GM23338 (cell line): ENCODE measurements around the gene CD300H. TPM values are rescaled to one million over a fixed set of nuclear protein-coding genes. Genes with fewer than 3 reads are reported as not detected.

Experiments
- ATAC-seq: fragments of 200-7000 bp; cut with Tn5 transposase; 3 replicates; pipeline ENCODE4 v1.9.1; 2020
- DNase-seq: peaks from one replicate; pipeline ENCODE4 v3.0.0-alpha.2; 2015; ENCODE audit warnings: low spot score
- H2AFZ ChIP-seq: fragments of 200-600 bp; sonication (generic); 2 replicates; pipeline ENCODE4 v1.8.0; 2016; ENCODE audit warnings: antibody characterized with exemption, mild to moderate bottlenecking, moderate library complexity
- H3F3A ChIP-seq: fragments of 200-600 bp; sonication (generic); replicated peaks from 2 replicates; pipeline ENCODE4 v1.8.0; 2017; ENCODE audit warnings: antibody characterized with exemption, mixed run types, low read depth
- H3K27ac ChIP-seq: fragments of 200-600 bp; sonication (generic); 2 replicates; pipeline ENCODE4 v1.6.1; 2016; ENCODE audit warnings: low read depth
- H3K27me3 ChIP-seq: fragments of 200-600 bp; sonication (generic); 2 replicates; pipeline ENCODE4 v1.8.0; 2016; ENCODE audit warnings: mild to moderate bottlenecking, mixed run types, moderate library complexity; ENCODE audit not compliant: insufficient read depth
- H3K36me3 ChIP-seq: fragments of 200-600 bp; sonication (generic); 2 replicates; pipeline ENCODE4 v1.8.0; 2016; ENCODE audit warnings: mild to moderate bottlenecking; ENCODE audit not compliant: insufficient read depth
- H3K4me1 ChIP-seq: fragments of 200-600 bp; sonication (generic); 2 replicates; pipeline ENCODE4 v1.8.0; 2016; ENCODE audit warnings: mild to moderate bottlenecking, moderate library complexity; ENCODE audit not compliant: insufficient read depth
- H3K4me2 ChIP-seq: fragments of 200-600 bp; sonication (generic); 2 replicates; pipeline ENCODE4 v1.7.1; 2017; ENCODE audit warnings: mixed run types
- H3K4me3 ChIP-seq: fragments of 200-600 bp; sonication (generic); 2 replicates; pipeline ENCODE4 v1.6.1; 2016; ENCODE audit warnings: mixed run types
- H3K79me2 ChIP-seq: fragments of 200-600 bp; sonication (generic); replicated peaks from 2 replicates; pipeline ENCODE4 v1.8.0; 2017; ENCODE audit warnings: mild to moderate bottlenecking; ENCODE audit not compliant: insufficient read depth
- H3K9me2 ChIP-seq: fragments of 200-600 bp; sonication (generic); 2 replicates; pipeline ENCODE4 v1.8.0; 2017; ENCODE audit not compliant: insufficient read depth
- H4K20me1 ChIP-seq: fragments of 200-600 bp; sonication (generic); replicated peaks from 2 replicates; pipeline ENCODE4 v1.8.0; 2017; ENCODE audit warnings: mild to moderate bottlenecking; ENCODE audit not compliant: insufficient read depth
- H3K27ac Mint-ChIP-seq: 2 replicates; pipeline ENCODE4 v1.8.0; 2020; ENCODE audit warnings: inconsistent platforms, mild to moderate bottlenecking, moderate library complexity, mixed read lengths
- H3K27me3 Mint-ChIP-seq: 3 replicates; pipeline ENCODE4 v1.8.0; 2022; ENCODE audit warnings: low read depth, mild to moderate bottlenecking, moderate library complexity, mixed read lengths, inconsistent platforms; ENCODE audit not compliant: insufficient read depth, poor library complexity
- H3K36me3 Mint-ChIP-seq: 3 replicates; pipeline ENCODE4 v1.8.0; 2021; ENCODE audit warnings: low read depth, mild to moderate bottlenecking, inconsistent platforms, moderate library complexity, mixed read lengths
- H3K4me1 Mint-ChIP-seq: 3 replicates; pipeline ENCODE4 v1.8.0; 2020; ENCODE audit warnings: mild to moderate bottlenecking, inconsistent platforms, mixed read lengths
- H3K4me3 Mint-ChIP-seq: 3 replicates; pipeline ENCODE4 v1.8.0; 2021; ENCODE audit warnings: moderate library complexity, mild to moderate bottlenecking, inconsistent platforms, mixed read lengths
- H3K9me3 Mint-ChIP-seq: 3 replicates; pipeline ENCODE4 v1.8.0; 2020; ENCODE audit warnings: moderate library complexity, mild to moderate bottlenecking, inconsistent platforms, mixed read lengths
- CTCF ChIP-seq, 2 experiments: fragments of 200-600 bp in 1 of 2; sonication (generic) in 1 of 2; conservative IDR thresholded peaks; 2 replicates each; pipeline versions ENCODE4 v1.5.1 to v1.6.1; 2016 to 2017; ENCODE audit warnings: antibody characterized with exemption in 2 of 2, low read depth in 2 of 2, mild to moderate bottlenecking in 2 of 2, moderate library complexity in 1 of 2
- ETS1 ChIP-seq: IDR thresholded peaks from 2 replicates; pipeline ENCODE4 v1.6.1; 2016; ENCODE audit warnings: antibody characterized with exemption
- EZH2phosphoT487 ChIP-seq: fragments of 200-600 bp; sonication (generic); IDR thresholded peaks from one replicate; pipeline ENCODE4 v1.8.1; 2018; ENCODE audit warnings: antibody characterized with exemption; ENCODE audit not compliant: unreplicated experiment
- JUNB ChIP-seq: IDR thresholded peaks from one replicate; pipeline ENCODE4 v1.6.1; 2016; ENCODE audit warnings: antibody characterized with exemption; ENCODE audit not compliant: unreplicated experiment
- POLR2AphosphoS5 ChIP-seq: IDR thresholded peaks from 2 replicates; pipeline ENCODE4 v1.6.1; 2016; ENCODE audit warnings: antibody characterized with exemption, low read depth
- STAT1 ChIP-seq: IDR thresholded peaks from one replicate; pipeline ENCODE4 v1.6.1; 2016; ENCODE audit warnings: antibody characterized with exemption; ENCODE audit not compliant: unreplicated experiment
- ZNF114 ChIP-seq: fragments of 250-450 bp; sonication (Bioruptor Pico); IDR thresholded peaks from 2 replicates; pipeline ENCODE4 v1.5.0; 2020; ENCODE audit warnings: mild to moderate bottlenecking, moderate library complexity
- ZNF331 ChIP-seq: fragments of 250-450 bp; sonication (Bioruptor Pico); IDR thresholded peaks from 2 replicates; pipeline ENCODE4 v1.5.0; 2020; ENCODE audit warnings: low read depth, mild to moderate bottlenecking, moderate library complexity
- ZNF462 ChIP-seq: fragments of 250-450 bp; sonication (Bioruptor Pico); IDR thresholded peaks from 2 replicates; pipeline ENCODE4 v1.5.0; 2020; ENCODE audit warnings: mild to moderate bottlenecking, moderate library complexity
- polyA plus RNA-seq: library from polyadenylated mRNA; unstranded; fragments of >200 nt; fragmentation: Nextera tagmentation; extraction: Ambion mirVana; gene quantifications from 2 replicates; pipeline ENCODE4 v1.2.1, GENCODE V29; 2016
- total RNA-seq: library from RNA; depleted of rRNA; stranded (reverse); fragments of >200 nt; shearing (Covaris generic); gene quantifications from 2 replicates; pipeline ENCODE4 v1.2.3, GENCODE V29; 2014

The CD300H gene
- total and polyA plus RNA-seq, 2 experiments from 2014 or later: not detected

- Mint-ChIP-seq H3K27me3 (peaks cover 7% of the 10 kb centered on the region), H3K9me3 (no peaks in the 10 kb centered on the region), H3K36me3 (no peaks in the 10 kb centered on the region), H3K4me3 (no peak overlapping the region), H3K27ac (no peak overlapping the region), H3K4me1 (peaks cover 5% of the 10 kb centered on the region; the same call in 1 of the 3 replicates)
- H3K27ac ChIP-seq: no peak overlapping the region
- ATAC-seq: no peak
- no peaks in the 10 kb centered on the region for H4K20me1 ChIP-seq
- H3K27me3 ChIP-seq: no peaks in the 10 kb centered on the region
- no peaks in the 10 kb centered on the region for H3K36me3 ChIP-seq
- DNase-seq: no peak
- H3K4me1 ChIP-seq: no peaks in the 10 kb centered on the region
- no peak overlapping the region for H3K4me3 ChIP-seq
- TF ChIP-seq EZH2phosphoT487: no peak
- TF ChIP-seq STAT1: no peak
- TF ChIP-seq POLR2AphosphoS5: no peak
- no peak for TF ChIP-seq ETS1
- no peak for TF ChIP-seq JUNB
- TF ChIP-seq CTCF (conservative IDR thresholded peaks at IDR 0.05; ENCODE audit: low read depth in 2 of 2): no peak
- no peak for TF ChIP-seq ZNF331 (CRISPR knock-in tag)
- no peak for TF ChIP-seq ZNF114 (CRISPR knock-in tag)
- no peak for TF ChIP-seq ZNF462 (CRISPR knock-in tag)
- H3K79me2 ChIP-seq: no peaks in the 10 kb centered on the region
- no peak overlapping the region for H2AFZ ChIP-seq
- no peaks in the 10 kb centered on the region for H3K9me2 ChIP-seq
- H3K4me2 ChIP-seq: no peak overlapping the region
- H3F3A ChIP-seq: no peaks in the 10 kb centered on the region
These were observed 18.0 kb downstream of the CD300H start for GRCh38 chr17:74549343-74549742.
